ENCODE data around the gene MARK4.

MARK4 gene

GRCh38 chr19:45342911-45343310 lies 91.8 kb downstream of the MARK4 start:
- no peak for DNase-seq

- no peak for DNase-seq
Observed at GRCh38 chr19:45344621-45345505, 93.8 kb downstream of the MARK4 start.

- DNase-seq, result no peak
Observed at GRCh38 chr19:45345506-45345860, 94.4 kb downstream of the MARK4 start.

GRCh38 chr19:45346449-45346848 lies 95.4 kb downstream of the MARK4 start:
- DNase-seq, result no peak

GRCh38 chr19:45347570-45348366 lies 96.7 kb downstream of the MARK4 start:
- DNase-seq, result no peak

- no peak for DNase-seq
Observed at GRCh38 chr19:45348367-45349125, 97.5 kb downstream of the MARK4 start.

GRCh38 chr19:45349126-45349415 lies 98.0 kb downstream of the MARK4 start:
- no peak for DNase-seq

GRCh38 chr19:45349430-45349941 lies 98.4 kb downstream of the MARK4 start:
- DNase-seq, result no peak

- no peak for DNase-seq
Observed at GRCh38 chr19:45350477-45351058, 99.5 kb downstream of the MARK4 start.

GRCh38 chr19:45351401-45351952 lies 100.4 kb downstream of the MARK4 start:
- DNase-seq, result no peak

- no peak for DNase-seq
Observed at GRCh38 chr19:45352062-45352461, 101.0 kb downstream of the MARK4 start.

- DNase-seq, result no peak
Observed at GRCh38 chr19:45352471-45352870, 101.4 kb downstream of the MARK4 start.

GRCh38 chr19:45352914-45353796 lies 102.1 kb downstream of the MARK4 start:
- DNase-seq, result no peak

GRCh38 chr19:45354241-45354842 lies 103.3 kb downstream of the MARK4 start:
- DNase-seq, result no peak

All from activated CD4-positive, alpha-beta T cell treated with anti-CD3 and anti-CD28 coated beads, Interleukin-2, amount 50 U/mL, for 48 hours (primary cell).